GM23338 (cell line): Measurements from ENCODE around the gene CCNY. TPM values are rescaled to one million over a fixed set of nuclear protein-coding genes. Genes with fewer than 3 reads are reported as not detected.
A peak's percentile ranks its signal among the peaks of the same experiment; 100 is the strongest.

Experiments used
- ATAC-seq: fragments of 200-7000 bp; cut with Tn5 transposase; 3 replicates; pipeline ENCODE4 v1.9.1; 2020
- DNase-seq: peaks from one replicate; pipeline ENCODE4 v3.0.0-alpha.2; 2015; ENCODE audit warnings: low spot score
- H2AFZ ChIP-seq: fragments of 200-600 bp; sonication (generic); 2 replicates; pipeline ENCODE4 v1.8.0; 2016; ENCODE audit warnings: antibody characterized with exemption, mild to moderate bottlenecking, moderate library complexity
- H3F3A ChIP-seq: fragments of 200-600 bp; sonication (generic); replicated peaks from 2 replicates; pipeline ENCODE4 v1.8.0; 2017; ENCODE audit warnings: antibody characterized with exemption, mixed run types, low read depth
- H3K27ac ChIP-seq: fragments of 200-600 bp; sonication (generic); 2 replicates; pipeline ENCODE4 v1.6.1; 2016; ENCODE audit warnings: low read depth
- H3K27me3 ChIP-seq: fragments of 200-600 bp; sonication (generic); 2 replicates; pipeline ENCODE4 v1.8.0; 2016; ENCODE audit warnings: mild to moderate bottlenecking, mixed run types, moderate library complexity; ENCODE audit not compliant: insufficient read depth
- H3K36me3 ChIP-seq: fragments of 200-600 bp; sonication (generic); 2 replicates; pipeline ENCODE4 v1.8.0; 2016; ENCODE audit warnings: mild to moderate bottlenecking; ENCODE audit not compliant: insufficient read depth
- H3K4me1 ChIP-seq: fragments of 200-600 bp; sonication (generic); 2 replicates; pipeline ENCODE4 v1.8.0; 2016; ENCODE audit warnings: mild to moderate bottlenecking, moderate library complexity; ENCODE audit not compliant: insufficient read depth
- H3K4me2 ChIP-seq: fragments of 200-600 bp; sonication (generic); 2 replicates; pipeline ENCODE4 v1.7.1; 2017; ENCODE audit warnings: mixed run types
- H3K4me3 ChIP-seq: fragments of 200-600 bp; sonication (generic); 2 replicates; pipeline ENCODE4 v1.6.1; 2016; ENCODE audit warnings: mixed run types
- H3K79me2 ChIP-seq: fragments of 200-600 bp; sonication (generic); replicated peaks from 2 replicates; pipeline ENCODE4 v1.8.0; 2017; ENCODE audit warnings: mild to moderate bottlenecking; ENCODE audit not compliant: insufficient read depth
- H3K9me2 ChIP-seq: fragments of 200-600 bp; sonication (generic); 2 replicates; pipeline ENCODE4 v1.8.0; 2017; ENCODE audit not compliant: insufficient read depth
- H4K20me1 ChIP-seq: fragments of 200-600 bp; sonication (generic); replicated peaks from 2 replicates; pipeline ENCODE4 v1.8.0; 2017; ENCODE audit warnings: mild to moderate bottlenecking; ENCODE audit not compliant: insufficient read depth
- H3K27ac Mint-ChIP-seq: 2 replicates; pipeline ENCODE4 v1.8.0; 2020; ENCODE audit warnings: inconsistent platforms, mild to moderate bottlenecking, moderate library complexity, mixed read lengths
- H3K27me3 Mint-ChIP-seq: 3 replicates; pipeline ENCODE4 v1.8.0; 2022; ENCODE audit warnings: low read depth, mild to moderate bottlenecking, moderate library complexity, mixed read lengths, inconsistent platforms; ENCODE audit not compliant: insufficient read depth, poor library complexity
- H3K36me3 Mint-ChIP-seq: 3 replicates; pipeline ENCODE4 v1.8.0; 2021; ENCODE audit warnings: low read depth, mild to moderate bottlenecking, inconsistent platforms, moderate library complexity, mixed read lengths
- H3K4me1 Mint-ChIP-seq: 3 replicates; pipeline ENCODE4 v1.8.0; 2020; ENCODE audit warnings: mild to moderate bottlenecking, inconsistent platforms, mixed read lengths
- H3K4me3 Mint-ChIP-seq: 3 replicates; pipeline ENCODE4 v1.8.0; 2021; ENCODE audit warnings: moderate library complexity, mild to moderate bottlenecking, inconsistent platforms, mixed read lengths
- H3K9me3 Mint-ChIP-seq: 3 replicates; pipeline ENCODE4 v1.8.0; 2020; ENCODE audit warnings: moderate library complexity, mild to moderate bottlenecking, inconsistent platforms, mixed read lengths
- CREB1 ChIP-seq: fragments of 250-450 bp; sonication (Bioruptor Pico); IDR thresholded peaks from 2 replicates; pipeline ENCODE4 v1.5.0; 2020; ENCODE audit warnings: low read depth, mild to moderate bottlenecking, moderate library complexity
- ETS1 ChIP-seq: IDR thresholded peaks from 2 replicates; pipeline ENCODE4 v1.6.1; 2016; ENCODE audit warnings: antibody characterized with exemption
- EZH2 ChIP-seq: fragments of 200-600 bp; sonication (generic); IDR thresholded peaks from one replicate; pipeline ENCODE4 v1.8.0; 2017; ENCODE audit warnings: antibody characterized with exemption, mild to moderate bottlenecking, low read depth; ENCODE audit not compliant: unreplicated experiment
- JUNB ChIP-seq: IDR thresholded peaks from one replicate; pipeline ENCODE4 v1.6.1; 2016; ENCODE audit warnings: antibody characterized with exemption; ENCODE audit not compliant: unreplicated experiment
- NANOG ChIP-seq: IDR thresholded peaks from 2 replicates; pipeline ENCODE4 v1.6.1; 2016; ENCODE audit warnings: antibody characterized with exemption, borderline replicate concordance
- POLR2AphosphoS5 ChIP-seq: IDR thresholded peaks from 2 replicates; pipeline ENCODE4 v1.6.1; 2016; ENCODE audit warnings: antibody characterized with exemption, low read depth
- STAT1 ChIP-seq: IDR thresholded peaks from one replicate; pipeline ENCODE4 v1.6.1; 2016; ENCODE audit warnings: antibody characterized with exemption; ENCODE audit not compliant: unreplicated experiment
- ZNF114 ChIP-seq: fragments of 250-450 bp; sonication (Bioruptor Pico); IDR thresholded peaks from 2 replicates; pipeline ENCODE4 v1.5.0; 2020; ENCODE audit warnings: mild to moderate bottlenecking, moderate library complexity
- ZNF331 ChIP-seq: fragments of 250-450 bp; sonication (Bioruptor Pico); IDR thresholded peaks from 2 replicates; pipeline ENCODE4 v1.5.0; 2020; ENCODE audit warnings: low read depth, mild to moderate bottlenecking, moderate library complexity
- polyA plus RNA-seq: library from polyadenylated mRNA; unstranded; fragments of >200 nt; fragmentation: Nextera tagmentation; extraction: Ambion mirVana; gene quantifications from 2 replicates; pipeline ENCODE4 v1.2.1, GENCODE V29; 2016
- total RNA-seq: library from RNA; depleted of rRNA; stranded (reverse); fragments of >200 nt; shearing (Covaris generic); gene quantifications from 2 replicates; pipeline ENCODE4 v1.2.3, GENCODE V29; 2014
- TF ChIP-seq, protein P1 (sequence below), 2 experiments: fragments of 200-600 bp in 1 of 2; sonication (generic) in 1 of 2; conservative IDR thresholded peaks; 2 replicates each; pipeline versions ENCODE4 v1.5.1 to v1.6.1; 2016 to 2017; ENCODE audit warnings: antibody characterized with exemption in 2 of 2, low read depth in 2 of 2, mild to moderate bottlenecking in 2 of 2, moderate library complexity in 1 of 2
- TF ChIP-seq, protein P2 (sequence below): fragments of 250-450 bp; sonication (Bioruptor Pico); IDR thresholded peaks from 2 replicates; pipeline ENCODE4 v1.5.0; 2020; ENCODE audit warnings: mild to moderate bottlenecking, moderate library complexity

CCNY gene
- total and polyA plus RNA-seq, 2 experiments from 2014 or later, result 14.2 to 29.0 TPM

- no peaks in the 10 kb centered on the region for H3K27me3 ChIP-seq
- H3K9me2 ChIP-seq, result no peaks in the 10 kb centered on the region
- no peak overlapping the region for H2AFZ ChIP-seq
- Mint-ChIP-seq H3K27ac (no peak overlapping the region), H3K36me3 (peaks cover 15% of the 10 kb centered on the region; the same call in 2 of the 3 replicates), H3K9me3 (no peaks in the 10 kb centered on the region), H3K27me3 (no peaks in the 10 kb centered on the region), H3K4me1 (peaks cover 5% of the 10 kb centered on the region), H3K4me3 (no peak overlapping the region)
- no peaks in the 10 kb centered on the region for H3F3A ChIP-seq
- DNase-seq (no peak), ATAC-seq (no peak)
- no peaks in the 10 kb centered on the region for H4K20me1 ChIP-seq
- H3K4me1 ChIP-seq, result no peaks in the 10 kb centered on the region
- TF ChIP-seq EZH2, result no peak
- TF ChIP-seq, protein P1, sequence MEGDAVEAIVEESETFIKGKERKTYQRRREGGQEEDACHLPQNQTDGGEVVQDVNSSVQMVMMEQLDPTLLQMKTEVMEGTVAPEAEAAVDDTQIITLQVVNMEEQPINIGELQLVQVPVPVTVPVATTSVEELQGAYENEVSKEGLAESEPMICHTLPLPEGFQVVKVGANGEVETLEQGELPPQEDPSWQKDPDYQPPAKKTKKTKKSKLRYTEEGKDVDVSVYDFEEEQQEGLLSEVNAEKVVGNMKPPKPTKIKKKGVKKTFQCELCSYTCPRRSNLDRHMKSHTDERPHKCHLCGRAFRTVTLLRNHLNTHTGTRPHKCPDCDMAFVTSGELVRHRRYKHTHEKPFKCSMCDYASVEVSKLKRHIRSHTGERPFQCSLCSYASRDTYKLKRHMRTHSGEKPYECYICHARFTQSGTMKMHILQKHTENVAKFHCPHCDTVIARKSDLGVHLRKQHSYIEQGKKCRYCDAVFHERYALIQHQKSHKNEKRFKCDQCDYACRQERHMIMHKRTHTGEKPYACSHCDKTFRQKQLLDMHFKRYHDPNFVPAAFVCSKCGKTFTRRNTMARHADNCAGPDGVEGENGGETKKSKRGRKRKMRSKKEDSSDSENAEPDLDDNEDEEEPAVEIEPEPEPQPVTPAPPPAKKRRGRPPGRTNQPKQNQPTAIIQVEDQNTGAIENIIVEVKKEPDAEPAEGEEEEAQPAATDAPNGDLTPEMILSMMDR (conservative IDR thresholded peaks at IDR 0.05; ENCODE audit: low read depth in 2 of 2), result no peak
- no peak for TF ChIP-seq ETS1
- TF ChIP-seq STAT1, result no peak
- H3K36me3 ChIP-seq, result no peaks in the 10 kb centered on the region
- no peak overlapping the region for H3K4me3 ChIP-seq
- H3K27ac ChIP-seq, result no peak overlapping the region
- H3K79me2 ChIP-seq, result peaks cover 10% of the 10 kb centered on the region; the same call in 1 of the 2 replicates
- no peak overlapping the region for H3K4me2 ChIP-seq
Observed at GRCh38 chr10:35322636-35323035, 13.7 kb upstream of the CCNY start.

GRCh38 chr10:35324196-35324595 lies 12.1 kb upstream of the CCNY start:
- H3F3A ChIP-seq, result no peaks in the 10 kb centered on the region
- no peaks in the 10 kb centered on the region for H3K9me3 Mint-ChIP-seq
- peak overlapping the region; percentile 40; the same call in 1 of the 2 replicates for H3K27ac Mint-ChIP-seq
- H3K27ac ChIP-seq, result no peak overlapping the region
- H3K27me3 Mint-ChIP-seq, result no peaks in the 10 kb centered on the region
- H4K20me1 ChIP-seq, result no peaks in the 10 kb centered on the region; the same call in 1 of the 2 replicates
- H3K27me3 ChIP-seq, result no peaks in the 10 kb centered on the region
- peaks cover 8% of the 10 kb centered on the region for H3K4me1 Mint-ChIP-seq
- no peak overlapping the region for H3K4me2 ChIP-seq
- no peaks in the 10 kb centered on the region for H3K9me2 ChIP-seq
- peaks cover 14% of the 10 kb centered on the region; the same call in 2 of the 3 replicates for H3K36me3 Mint-ChIP-seq
- H2AFZ ChIP-seq, result no peak overlapping the region
- DNase-seq (no peak), ATAC-seq (no peak)
- no peak for TF ChIP-seq CREB1 (CRISPR knock-in tag)
- no peak for TF ChIP-seq POLR2AphosphoS5
- TF ChIP-seq NANOG, result no peak
- no peak for TF ChIP-seq ZNF331 (CRISPR knock-in tag)
- no peak for TF ChIP-seq ETS1
- no peak for TF ChIP-seq JUNB
- TF ChIP-seq, protein P2, sequence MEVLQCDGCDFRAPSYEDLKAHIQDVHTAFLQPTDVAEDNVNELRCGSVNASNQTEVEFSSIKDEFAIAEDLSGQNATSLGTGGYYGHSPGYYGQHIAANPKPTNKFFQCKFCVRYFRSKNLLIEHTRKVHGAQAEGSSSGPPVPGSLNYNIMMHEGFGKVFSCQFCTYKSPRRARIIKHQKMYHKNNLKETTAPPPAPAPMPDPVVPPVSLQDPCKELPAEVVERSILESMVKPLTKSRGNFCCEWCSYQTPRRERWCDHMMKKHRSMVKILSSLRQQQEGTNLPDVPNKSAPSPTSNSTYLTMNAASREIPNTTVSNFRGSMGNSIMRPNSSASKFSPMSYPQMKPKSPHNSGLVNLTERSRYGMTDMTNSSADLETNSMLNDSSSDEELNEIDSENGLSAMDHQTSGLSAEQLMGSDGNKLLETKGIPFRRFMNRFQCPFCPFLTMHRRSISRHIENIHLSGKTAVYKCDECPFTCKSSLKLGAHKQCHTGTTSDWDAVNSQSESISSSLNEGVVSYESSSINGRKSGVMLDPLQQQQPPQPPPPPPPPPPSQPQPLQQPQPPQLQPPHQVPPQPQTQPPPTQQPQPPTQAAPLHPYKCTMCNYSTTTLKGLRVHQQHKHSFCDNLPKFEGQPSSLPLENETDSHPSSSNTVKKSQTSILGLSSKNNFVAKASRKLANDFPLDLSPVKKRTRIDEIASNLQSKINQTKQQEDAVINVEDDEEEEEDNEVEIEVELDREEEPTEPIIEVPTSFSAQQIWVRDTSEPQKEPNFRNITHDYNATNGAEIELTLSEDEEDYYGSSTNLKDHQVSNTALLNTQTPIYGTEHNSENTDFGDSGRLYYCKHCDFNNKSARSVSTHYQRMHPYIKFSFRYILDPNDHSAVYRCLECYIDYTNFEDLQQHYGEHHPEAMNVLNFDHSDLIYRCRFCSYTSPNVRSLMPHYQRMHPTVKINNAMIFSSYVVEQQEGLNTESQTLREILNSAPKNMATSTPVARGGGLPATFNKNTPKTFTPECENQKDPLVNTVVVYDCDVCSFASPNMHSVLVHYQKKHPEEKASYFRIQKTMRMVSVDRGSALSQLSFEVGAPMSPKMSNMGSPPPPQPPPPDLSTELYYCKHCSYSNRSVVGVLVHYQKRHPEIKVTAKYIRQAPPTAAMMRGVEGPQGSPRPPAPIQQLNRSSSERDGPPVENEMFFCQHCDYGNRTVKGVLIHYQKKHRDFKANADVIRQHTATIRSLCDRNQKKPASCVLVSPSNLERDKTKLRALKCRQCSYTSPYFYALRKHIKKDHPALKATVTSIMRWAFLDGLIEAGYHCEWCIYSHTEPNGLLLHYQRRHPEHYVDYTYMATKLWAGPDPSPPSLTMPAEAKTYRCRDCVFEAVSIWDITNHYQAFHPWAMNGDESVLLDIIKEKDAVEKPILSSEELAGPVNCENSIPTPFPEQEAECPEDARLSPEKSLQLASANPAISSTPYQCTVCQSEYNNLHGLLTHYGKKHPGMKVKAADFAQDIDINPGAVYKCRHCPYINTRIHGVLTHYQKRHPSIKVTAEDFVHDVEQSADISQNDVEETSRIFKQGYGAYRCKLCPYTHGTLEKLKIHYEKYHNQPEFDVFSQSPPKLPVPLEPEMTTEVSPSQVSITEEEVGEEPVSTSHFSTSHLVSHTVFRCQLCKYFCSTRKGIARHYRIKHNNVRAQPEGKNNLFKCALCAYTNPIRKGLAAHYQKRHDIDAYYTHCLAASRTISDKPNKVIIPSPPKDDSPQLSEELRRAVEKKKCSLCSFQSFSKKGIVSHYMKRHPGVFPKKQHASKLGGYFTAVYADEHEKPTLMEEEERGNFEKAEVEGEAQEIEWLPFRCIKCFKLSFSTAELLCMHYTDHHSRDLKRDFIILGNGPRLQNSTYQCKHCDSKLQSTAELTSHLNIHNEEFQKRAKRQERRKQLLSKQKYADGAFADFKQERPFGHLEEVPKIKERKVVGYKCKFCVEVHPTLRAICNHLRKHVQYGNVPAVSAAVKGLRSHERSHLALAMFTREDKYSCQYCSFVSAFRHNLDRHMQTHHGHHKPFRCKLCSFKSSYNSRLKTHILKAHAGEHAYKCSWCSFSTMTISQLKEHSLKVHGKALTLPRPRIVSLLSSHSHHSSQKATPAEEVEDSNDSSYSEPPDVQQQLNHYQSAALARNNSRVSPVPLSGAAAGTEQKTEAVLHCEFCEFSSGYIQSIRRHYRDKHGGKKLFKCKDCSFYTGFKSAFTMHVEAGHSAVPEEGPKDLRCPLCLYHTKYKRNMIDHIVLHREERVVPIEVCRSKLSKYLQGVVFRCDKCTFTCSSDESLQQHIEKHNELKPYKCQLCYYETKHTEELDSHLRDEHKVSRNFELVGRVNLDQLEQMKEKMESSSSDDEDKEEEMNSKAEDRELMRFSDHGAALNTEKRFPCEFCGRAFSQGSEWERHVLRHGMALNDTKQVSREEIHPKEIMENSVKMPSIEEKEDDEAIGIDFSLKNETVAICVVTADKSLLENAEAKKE (CRISPR knock-in tag), result no peak
- TF ChIP-seq ZNF114 (CRISPR knock-in tag), result no peak
- no peak for TF ChIP-seq STAT1
- H3K36me3 ChIP-seq, result no peaks in the 10 kb centered on the region
- H3K79me2 ChIP-seq, result peaks cover 8% of the 10 kb centered on the region; the same call in 1 of the 2 replicates
- H3K4me3 Mint-ChIP-seq, result no peak overlapping the region
- H3K4me3 ChIP-seq, result no peak overlapping the region
- H3K4me1 ChIP-seq, result no peaks in the 10 kb centered on the region
